ENCODE data around the gene MUC5AC. TPM values are rescaled to one million over a fixed set of nuclear protein-coding genes. Genes with fewer than 3 reads are reported as not detected.
A peak's percentile ranks its signal among the peaks of the same experiment; 100 is the strongest.

MUC5AC gene
- total RNA-seq, 1 experiment from 2014 or later, result under 0.01 TPM

GRCh38 chr11:1237851-1238250, 80.1 kb downstream of the MUC5AC start (continued):
- TF ChIP-seq JUN (CRISPR knock-in tag; IDR thresholded peaks at IDR 0.05) (no peak), MXD4 (CRISPR knock-in tag; IDR thresholded peaks at IDR 0.05; ENCODE audit: borderline replicate concordance) (no peak), MAX (CRISPR knock-in tag; IDR thresholded peaks at IDR 0.05) (no peak), PREB (CRISPR knock-in tag; IDR thresholded peaks at IDR 0.05; ENCODE audit: borderline replicate concordance) (no peak), PRRX2 (CRISPR knock-in tag; IDR thresholded peaks at IDR 0.05) (no peak), RORB (CRISPR knock-in tag; IDR thresholded peaks at IDR 0.05) (no peak), TP53 (CRISPR knock-in tag; IDR thresholded peaks at IDR 0.05) (no peak), OVOL2 (CRISPR knock-in tag; IDR thresholded peaks at IDR 0.05; ENCODE audit: borderline replicate concordance) (no peak), FOXK1 (CRISPR knock-in tag; IDR thresholded peaks at IDR 0.05) (no peak), IRF2 (CRISPR knock-in tag; IDR thresholded peaks at IDR 0.05; ENCODE audit: borderline replicate concordance, low read depth) (no peak)

- DNase-seq (ENCODE audit: low spot score) (peak; percentile 81), ATAC-seq (peak; percentile 80)
- Mint-ChIP-seq H3K27ac (no peak overlapping the region), H3K4me3 (no peak overlapping the region), H3K27me3 (ENCODE audit: low read depth) (0 out of 2 replicates have a peak, but pooled peaks cover 4% of the 10 kb centered on the region), H3K36me3 (peaks cover 10% of the 10 kb centered on the region), H3K9me3 (peaks cover 15% of the 10 kb centered on the region), H3K4me1 (no peaks in the 10 kb centered on the region)
- ChIA-PET CTCF (no interaction called here), POLR2A (no interaction called here)
- TF ChIP-seq ZNF396 (CRISPR knock-in tag; IDR thresholded peaks at IDR 0.05; ENCODE audit: borderline replicate concordance) (no peak), AFF4 (CRISPR knock-in tag; IDR thresholded peaks at IDR 0.05; ENCODE audit: borderline replicate concordance) (no peak), ZNF317 (CRISPR knock-in tag; IDR thresholded peaks at IDR 0.05; ENCODE audit: borderline replicate concordance, low read depth) (no peak), IRF2 (CRISPR knock-in tag; IDR thresholded peaks at IDR 0.05; ENCODE audit: borderline replicate concordance, low read depth) (no peak), FOXP1 (CRISPR knock-in tag; IDR thresholded peaks at IDR 0.05; ENCODE audit: borderline replicate concordance) (peak; percentile 64; the same call in 1 of the 2 replicates), ARID4B (CRISPR knock-in tag; IDR thresholded peaks at IDR 0.05; ENCODE audit: borderline replicate concordance) (peak; percentile 67), ERG (CRISPR knock-in tag; IDR thresholded peaks at IDR 0.05) (no peak), ZNF281 (CRISPR knock-in tag; IDR thresholded peaks at IDR 0.05) (no peak), NR1H2 (CRISPR knock-in tag; IDR thresholded peaks at IDR 0.05) (no peak), FOXP4 (CRISPR knock-in tag; IDR thresholded peaks at IDR 0.05) (peak; percentile 88)
Measured at GRCh38 chr11:1238767-1239595, 81.2 kb downstream of the MUC5AC start.
